ENCODE data around the gene TDRD3.
A peak's percentile ranks its signal among the peaks of the same experiment; 100 is the strongest.

DNA sequence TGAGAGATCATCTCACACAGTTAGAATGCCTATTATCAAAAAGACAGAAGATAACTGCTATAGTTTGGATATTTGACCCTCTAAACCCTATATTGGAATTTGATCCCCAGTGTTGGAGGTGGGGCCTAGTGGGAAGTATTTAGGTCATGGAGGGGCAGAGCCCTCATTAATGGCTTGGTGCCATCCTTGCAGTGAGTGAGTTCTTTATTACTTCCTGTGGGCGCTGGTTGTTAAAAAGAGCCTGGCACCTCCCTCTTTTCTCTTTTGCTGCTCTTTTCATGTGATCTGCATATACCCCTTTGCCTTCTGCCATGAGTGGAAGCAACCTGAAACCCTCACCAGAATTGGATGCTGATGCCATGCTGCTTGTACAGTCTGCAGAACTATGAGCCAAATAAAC, 66.8 kb downstream of the TDRD3 start:
- TF ChIP-seq SP1 (IDR thresholded peaks at IDR 0.05) (no peak), GABPA (IDR thresholded peaks at IDR 0.05 in 1 of 2, conservative IDR thresholded peaks at IDR 0.05 in 1 of 2) (no peak), NR2F2 (IDR thresholded peaks at IDR 0.05) (no peak), YY1 (IDR thresholded peaks at IDR 0.05) (no peak), RAD21 (IDR thresholded peaks at IDR 0.05) (no peak), TAF1 (conservative IDR thresholded peaks at IDR 0.05) (no peak), HNF4G (IDR thresholded peaks at IDR 0.05) (no peak), HNF4A (conservative IDR thresholded peaks at IDR 0.05) (peak in 1 of 2 donors; percentile 15), FOXA1 (IDR thresholded peaks at IDR 0.05) (no peak)
- TF ChIP-seq, protein P1, sequence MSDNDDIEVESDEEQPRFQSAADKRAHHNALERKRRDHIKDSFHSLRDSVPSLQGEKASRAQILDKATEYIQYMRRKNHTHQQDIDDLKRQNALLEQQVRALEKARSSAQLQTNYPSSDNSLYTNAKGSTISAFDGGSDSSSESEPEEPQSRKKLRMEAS (IDR thresholded peaks at IDR 0.05) = no peak
- TF ChIP-seq, protein P2, sequence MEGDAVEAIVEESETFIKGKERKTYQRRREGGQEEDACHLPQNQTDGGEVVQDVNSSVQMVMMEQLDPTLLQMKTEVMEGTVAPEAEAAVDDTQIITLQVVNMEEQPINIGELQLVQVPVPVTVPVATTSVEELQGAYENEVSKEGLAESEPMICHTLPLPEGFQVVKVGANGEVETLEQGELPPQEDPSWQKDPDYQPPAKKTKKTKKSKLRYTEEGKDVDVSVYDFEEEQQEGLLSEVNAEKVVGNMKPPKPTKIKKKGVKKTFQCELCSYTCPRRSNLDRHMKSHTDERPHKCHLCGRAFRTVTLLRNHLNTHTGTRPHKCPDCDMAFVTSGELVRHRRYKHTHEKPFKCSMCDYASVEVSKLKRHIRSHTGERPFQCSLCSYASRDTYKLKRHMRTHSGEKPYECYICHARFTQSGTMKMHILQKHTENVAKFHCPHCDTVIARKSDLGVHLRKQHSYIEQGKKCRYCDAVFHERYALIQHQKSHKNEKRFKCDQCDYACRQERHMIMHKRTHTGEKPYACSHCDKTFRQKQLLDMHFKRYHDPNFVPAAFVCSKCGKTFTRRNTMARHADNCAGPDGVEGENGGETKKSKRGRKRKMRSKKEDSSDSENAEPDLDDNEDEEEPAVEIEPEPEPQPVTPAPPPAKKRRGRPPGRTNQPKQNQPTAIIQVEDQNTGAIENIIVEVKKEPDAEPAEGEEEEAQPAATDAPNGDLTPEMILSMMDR (IDR thresholded peaks at IDR 0.05; ENCODE audit: low read depth, low read length, missing input control) = no peak
- TF ChIP-seq, protein P3, sequence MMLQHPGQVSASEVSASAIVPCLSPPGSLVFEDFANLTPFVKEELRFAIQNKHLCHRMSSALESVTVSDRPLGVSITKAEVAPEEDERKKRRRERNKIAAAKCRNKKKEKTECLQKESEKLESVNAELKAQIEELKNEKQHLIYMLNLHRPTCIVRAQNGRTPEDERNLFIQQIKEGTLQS (IDR thresholded peaks at IDR 0.05) = no peak
- TF ChIP-seq, protein P4, sequence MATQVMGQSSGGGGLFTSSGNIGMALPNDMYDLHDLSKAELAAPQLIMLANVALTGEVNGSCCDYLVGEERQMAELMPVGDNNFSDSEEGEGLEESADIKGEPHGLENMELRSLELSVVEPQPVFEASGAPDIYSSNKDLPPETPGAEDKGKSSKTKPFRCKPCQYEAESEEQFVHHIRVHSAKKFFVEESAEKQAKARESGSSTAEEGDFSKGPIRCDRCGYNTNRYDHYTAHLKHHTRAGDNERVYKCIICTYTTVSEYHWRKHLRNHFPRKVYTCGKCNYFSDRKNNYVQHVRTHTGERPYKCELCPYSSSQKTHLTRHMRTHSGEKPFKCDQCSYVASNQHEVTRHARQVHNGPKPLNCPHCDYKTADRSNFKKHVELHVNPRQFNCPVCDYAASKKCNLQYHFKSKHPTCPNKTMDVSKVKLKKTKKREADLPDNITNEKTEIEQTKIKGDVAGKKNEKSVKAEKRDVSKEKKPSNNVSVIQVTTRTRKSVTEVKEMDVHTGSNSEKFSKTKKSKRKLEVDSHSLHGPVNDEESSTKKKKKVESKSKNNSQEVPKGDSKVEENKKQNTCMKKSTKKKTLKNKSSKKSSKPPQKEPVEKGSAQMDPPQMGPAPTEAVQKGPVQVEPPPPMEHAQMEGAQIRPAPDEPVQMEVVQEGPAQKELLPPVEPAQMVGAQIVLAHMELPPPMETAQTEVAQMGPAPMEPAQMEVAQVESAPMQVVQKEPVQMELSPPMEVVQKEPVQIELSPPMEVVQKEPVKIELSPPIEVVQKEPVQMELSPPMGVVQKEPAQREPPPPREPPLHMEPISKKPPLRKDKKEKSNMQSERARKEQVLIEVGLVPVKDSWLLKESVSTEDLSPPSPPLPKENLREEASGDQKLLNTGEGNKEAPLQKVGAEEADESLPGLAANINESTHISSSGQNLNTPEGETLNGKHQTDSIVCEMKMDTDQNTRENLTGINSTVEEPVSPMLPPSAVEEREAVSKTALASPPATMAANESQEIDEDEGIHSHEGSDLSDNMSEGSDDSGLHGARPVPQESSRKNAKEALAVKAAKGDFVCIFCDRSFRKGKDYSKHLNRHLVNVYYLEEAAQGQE (IDR thresholded peaks at IDR 0.05) = no peak
- TF ChIP-seq, protein P5, sequence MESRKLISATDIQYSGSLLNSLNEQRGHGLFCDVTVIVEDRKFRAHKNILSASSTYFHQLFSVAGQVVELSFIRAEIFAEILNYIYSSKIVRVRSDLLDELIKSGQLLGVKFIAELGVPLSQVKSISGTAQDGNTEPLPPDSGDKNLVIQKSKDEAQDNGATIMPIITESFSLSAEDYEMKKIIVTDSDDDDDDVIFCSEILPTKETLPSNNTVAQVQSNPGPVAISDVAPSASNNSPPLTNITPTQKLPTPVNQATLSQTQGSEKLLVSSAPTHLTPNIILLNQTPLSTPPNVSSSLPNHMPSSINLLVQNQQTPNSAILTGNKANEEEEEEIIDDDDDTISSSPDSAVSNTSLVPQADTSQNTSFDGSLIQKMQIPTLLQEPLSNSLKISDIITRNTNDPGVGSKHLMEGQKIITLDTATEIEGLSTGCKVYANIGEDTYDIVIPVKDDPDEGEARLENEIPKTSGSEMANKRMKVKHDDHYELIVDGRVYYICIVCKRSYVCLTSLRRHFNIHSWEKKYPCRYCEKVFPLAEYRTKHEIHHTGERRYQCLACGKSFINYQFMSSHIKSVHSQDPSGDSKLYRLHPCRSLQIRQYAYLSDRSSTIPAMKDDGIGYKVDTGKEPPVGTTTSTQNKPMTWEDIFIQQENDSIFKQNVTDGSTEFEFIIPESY (IDR thresholded peaks at IDR 0.05) = no peak

Measured in liver (tissue), 3 donors.